Skin of body (tissue), 2 donors: ENCODE measurements around the gene UBQLN1. TPM values are rescaled to one million over a fixed set of nuclear protein-coding genes. Genes with fewer than 3 reads are reported as not detected.
A peak's percentile ranks its signal among the peaks of the same experiment; 100 is the strongest.
"Not testable (repeated sequence)": the region's sequence is repeated elsewhere in the genome, so short reads cannot be mapped to it uniquely, and the experiment has no call there.

ENCODE experiments used
- DNase-seq: peaks from one replicate; lab custom pipeline; 2025; lab: John Stamatoyannopoulos, UW
- total RNA-seq: library from RNA; depleted of rRNA; stranded (reverse); fragments of >200 nt; gene quantifications from one replicate; pipeline ENCODE4 v1.2.3, GENCODE V29; 2014

The UBQLN1 gene
- total RNA-seq, result 102 TPM

- peak; percentile 95 for DNase-seq
Measured at GRCh38 chr9:83707768-83708514, at the start of gene UBQLN1. Gene UBQLN1 (minus strand): TSS chr9:83707958. CDS start chr9:83707679, 279 bp downstream.

GRCh38 chr9:83754383-83754977 lies 46.7 kb upstream of the UBQLN1 start:
- DNase-seq, result no peak

- no peak for DNase-seq
Measured at GRCh38 chr9:83749706-83750105, 41.9 kb upstream of the UBQLN1 start.

GRCh38 chr9:83744206-83744605 lies 36.4 kb upstream of the UBQLN1 start:
- no peak for DNase-seq

GRCh38 chr9:83733739-83734138 lies 26.0 kb upstream of the UBQLN1 start:
- DNase-seq, result no peak

- DNase-seq, result not testable (repeated sequence)
Measured at GRCh38 chr9:83728591-83729368, 21.0 kb upstream of the UBQLN1 start.

- no peak for DNase-seq
Measured at GRCh38 chr9:83724436-83724835, 16.7 kb upstream of the UBQLN1 start.

GRCh38 chr9:83722726-83723495 lies 15.2 kb upstream of the UBQLN1 start:
- DNase-seq, result no peak

GRCh38 chr9:83721509-83721908 lies 13.8 kb upstream of the UBQLN1 start:
- DNase-seq, result no peak

GRCh38 chr9:83715794-83716193 lies 8.0 kb upstream of the UBQLN1 start:
- no peak for DNase-seq

- DNase-seq, result no peak
Measured at GRCh38 chr9:83715221-83715620, 7.5 kb upstream of the UBQLN1 start.

GRCh38 chr9:83714329-83714728 lies 6.6 kb upstream of the UBQLN1 start:
- DNase-seq, result no peak

- peak; percentile 71 for DNase-seq
Measured at GRCh38 chr9:83708515-83709158, 879 bp upstream of the UBQLN1 start.

- no peak for DNase-seq
Measured at GRCh38 chr9:83707518-83707767, 315 bp downstream of the UBQLN1 start.

- DNase-seq, result peak; percentile 45
Measured at GRCh38 chr9:83706676-83707517, 861 bp downstream of the UBQLN1 start.

- not testable (repeated sequence) for DNase-seq
Measured at GRCh38 chr9:83705219-83705651, 2.5 kb downstream of the UBQLN1 start.

- DNase-seq, result no peak
Measured at GRCh38 chr9:83701769-83702168, 6.0 kb downstream of the UBQLN1 start.

- no peak for DNase-seq
Measured at GRCh38 chr9:83701286-83701685, 6.5 kb downstream of the UBQLN1 start.

- DNase-seq, result no peak
Measured at GRCh38 chr9:83699615-83700014, 8.1 kb downstream of the UBQLN1 start.

GRCh38 chr9:83698976-83699585 lies 8.7 kb downstream of the UBQLN1 start:
- no peak for DNase-seq
